Esophagus squamous epithelium (tissue), 5 donors: ENCODE data around the gene ISG20. TPM values are rescaled to one million over a fixed set of nuclear protein-coding genes. Genes with fewer than 3 reads are reported as not detected.

Experiments
- DNase-seq: peaks from one replicate; lab custom pipeline; 2025; lab: John Stamatoyannopoulos, UW
- H3K27ac ChIP-seq, 4 donors: fragments of 200-600 bp; sonication (generic); one replicate each; pipeline ENCODE4 v1.5.1; 2016 to 2019; ENCODE audit warnings: mild to moderate bottlenecking in 1 of 4
- H3K27me3 ChIP-seq, 4 donors: fragments of 200-600 bp; sonication (generic); 1 replicate in 3 of 4; 2 replicates in 1 of 4; pipeline versions ENCODE4 v1.5.1 to v1.6.0; 2017 to 2021; ENCODE audit warnings: antibody characterized with exemption in 1 of 4
- H3K36me3 ChIP-seq, 3 donors: fragments of 200-600 bp; sonication (generic); one replicate each; pipeline ENCODE4 v1.5.1; 2016 to 2019
- H3K4me1 ChIP-seq, 3 donors: fragments of 200-600 bp; sonication (generic); one replicate each; pipeline ENCODE4 v1.5.1; 2017 to 2019
- H3K4me3 ChIP-seq, 4 donors: fragments of 200-600 bp; sonication (generic); 1 replicate in 3 of 4; 2 replicates in 1 of 4; pipeline ENCODE4 v1.5.1; 2016 to 2019; ENCODE audit warnings: mild to moderate bottlenecking in 2 of 4, moderate library complexity in 1 of 4
- H3K9me3 ChIP-seq, 3 donors: fragments of 200-600 bp; sonication (generic); one replicate each; pipeline ENCODE4 v1.5.1; 2016 to 2019
- POLR2A ChIP-seq, 4 donors: fragments of 450-650 bp; IDR thresholded peaks; one replicate each; pipeline ENCODE4 v1.6.1; 2017; ENCODE audit warnings: antibody characterized with exemption in 4 of 4, mild to moderate bottlenecking in 4 of 4, moderate library complexity in 3 of 4
- WGBS, 2 donors: methylation state at CpG; one replicate each; pipeline ENCODE4 v1.1.5; 2018; 5-methylcytosine and 5-hydroxymethylcytosine counted together
- intact Hi-C: fragments of 100-400 bp; cut with DNase I; formaldehyde crosslinking; loops from one replicate; pipeline ENCODE4 v1.15.0; 2022
- total RNA-seq, 4 donors: library from RNA; depleted of rRNA; stranded (reverse); fragments of >200 nt; gene quantifications; one replicate each; pipeline ENCODE4 v1.1.0, GENCODE V29; 2016
- TF ChIP-seq, protein P1 (sequence below), 6 experiments: fragments of 450-650 bp in 4 of 6; fragments of 200-600 bp in 2 of 6; sonication (generic) in 2 of 6; IDR thresholded peaks; one replicate each; pipeline ENCODE4 v1.5.1; 2016 to 2019; ENCODE audit warnings: antibody characterized with exemption in 6 of 6, mild to moderate bottlenecking in 4 of 6, moderate library complexity in 4 of 6
- donor health status: DM: yes; HTN: yes; CAD: no.

Gene ISG20
- total RNA-seq, 4 donors from 2014 or later = 14.0 to 24.1 (median 19.7) TPM

DNA sequence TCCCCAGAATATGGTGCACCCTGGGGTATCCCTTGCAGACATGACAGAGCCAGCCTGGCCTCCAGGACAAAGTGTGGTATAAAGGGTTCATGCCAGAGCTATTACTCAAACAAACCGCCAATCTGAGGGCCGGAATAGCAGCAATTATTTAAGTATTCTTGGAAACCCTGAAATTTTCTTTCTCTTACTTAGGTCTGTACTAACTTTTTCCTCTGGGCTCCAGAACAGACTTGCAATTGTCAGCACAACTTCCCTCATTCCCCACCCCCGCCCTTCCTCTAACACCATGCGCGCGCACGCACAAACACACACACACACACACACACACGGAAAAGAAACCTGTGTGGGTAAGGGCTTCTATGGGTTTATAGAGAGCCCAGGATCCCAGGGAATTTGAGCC, 56.3 kb downstream of the ISG20 start:
- WGBS, 2 donors = 65 to 78% methylated on average over 4 to 6 of the region's 8 CpGs

DNA sequence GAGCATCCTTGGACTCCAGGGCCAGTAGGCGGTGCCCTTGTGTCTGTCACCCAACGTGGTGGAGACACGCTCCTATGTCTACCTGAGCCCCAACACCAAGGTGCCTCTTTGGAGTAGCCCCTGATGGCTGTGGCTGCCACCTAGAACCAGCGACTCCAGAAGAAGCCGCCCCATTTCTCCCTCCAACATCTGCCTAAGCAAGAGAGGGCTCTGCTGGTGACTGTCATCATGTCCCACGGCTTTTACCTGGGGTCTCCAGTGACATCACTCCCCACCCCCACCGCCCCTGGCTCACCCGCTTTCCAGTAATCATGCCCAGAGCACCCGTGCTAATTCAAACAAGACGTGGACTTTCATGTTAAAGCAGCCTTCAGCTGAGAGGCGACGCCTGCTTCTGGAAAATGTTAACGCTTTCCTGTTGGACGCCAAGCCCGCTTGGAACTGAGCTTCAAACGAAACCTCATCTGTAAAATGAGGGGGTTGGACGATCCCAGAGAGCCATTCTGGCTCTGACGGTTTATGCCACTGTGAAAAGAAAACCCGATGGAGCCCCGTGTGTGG, 57.0 kb downstream of the ISG20 start:
- Histone ChIP-seq H3K27ac (no peak overlapping the region), H3K4me3 (no peak overlapping the region), H3K36me3 (no peaks in the 10 kb centered on the region), H3K9me3 (no peaks in the 10 kb centered on the region), H3K27me3 (peaks cover 0 to 12% (median 0%) of the 10 kb centered on the region in 4 donors), H3K4me1 (no peaks in the 10 kb centered on the region)
- no peak for TF ChIP-seq POLR2A (IDR thresholded peaks at IDR 0.05)
- TF ChIP-seq, protein P1, sequence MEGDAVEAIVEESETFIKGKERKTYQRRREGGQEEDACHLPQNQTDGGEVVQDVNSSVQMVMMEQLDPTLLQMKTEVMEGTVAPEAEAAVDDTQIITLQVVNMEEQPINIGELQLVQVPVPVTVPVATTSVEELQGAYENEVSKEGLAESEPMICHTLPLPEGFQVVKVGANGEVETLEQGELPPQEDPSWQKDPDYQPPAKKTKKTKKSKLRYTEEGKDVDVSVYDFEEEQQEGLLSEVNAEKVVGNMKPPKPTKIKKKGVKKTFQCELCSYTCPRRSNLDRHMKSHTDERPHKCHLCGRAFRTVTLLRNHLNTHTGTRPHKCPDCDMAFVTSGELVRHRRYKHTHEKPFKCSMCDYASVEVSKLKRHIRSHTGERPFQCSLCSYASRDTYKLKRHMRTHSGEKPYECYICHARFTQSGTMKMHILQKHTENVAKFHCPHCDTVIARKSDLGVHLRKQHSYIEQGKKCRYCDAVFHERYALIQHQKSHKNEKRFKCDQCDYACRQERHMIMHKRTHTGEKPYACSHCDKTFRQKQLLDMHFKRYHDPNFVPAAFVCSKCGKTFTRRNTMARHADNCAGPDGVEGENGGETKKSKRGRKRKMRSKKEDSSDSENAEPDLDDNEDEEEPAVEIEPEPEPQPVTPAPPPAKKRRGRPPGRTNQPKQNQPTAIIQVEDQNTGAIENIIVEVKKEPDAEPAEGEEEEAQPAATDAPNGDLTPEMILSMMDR (IDR thresholded peaks at IDR 0.05) = no peak
- DNase-seq = no peak
- 64 to 71% methylated on average over 11 to 12 of the region's 20 CpGs for WGBS, 2 donors
- intact Hi-C loops = no loop called here

More for the DNA sequence above, 56.3 kb downstream of the ISG20 start:
- no peaks in the 10 kb centered on the region for H3K4me1 ChIP-seq
- no peak overlapping the region for H3K4me3 ChIP-seq
- no peak for DNase-seq
- H3K9me3 ChIP-seq = no peaks in the 10 kb centered on the region
- peaks cover 0 to 12% (median 0%) of the 10 kb centered on the region in 4 donors for H3K27me3 ChIP-seq
- no peak overlapping the region for H3K27ac ChIP-seq
- H3K36me3 ChIP-seq = no peaks in the 10 kb centered on the region
- intact Hi-C loops = no loop called here
- TF ChIP-seq, protein P1 (IDR thresholded peaks at IDR 0.05) = no peak
- TF ChIP-seq POLR2A (IDR thresholded peaks at IDR 0.05) = no peak

DNA sequence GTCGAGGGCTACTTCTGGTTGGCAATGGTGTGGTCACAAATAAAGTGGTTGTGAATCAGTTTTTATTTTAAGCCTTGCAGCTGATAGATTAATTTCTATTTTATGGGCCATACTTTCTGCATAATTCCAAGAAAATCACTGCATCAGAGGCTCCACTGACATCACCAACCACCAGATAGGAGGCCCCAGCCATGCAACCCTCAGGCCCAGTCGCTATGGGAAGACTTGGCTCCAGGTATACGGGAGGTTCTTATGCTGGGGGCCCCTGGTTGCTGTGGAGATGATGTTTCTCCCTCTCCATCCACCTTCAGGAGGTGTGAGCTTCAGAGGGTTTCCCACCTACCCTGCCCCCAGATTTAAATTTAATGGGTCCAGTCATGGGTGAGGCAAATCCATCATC, 57.4 kb downstream of the ISG20 start:
- Histone ChIP-seq H3K27ac (no peak overlapping the region), H3K9me3 (no peaks in the 10 kb centered on the region), H3K36me3 (no peaks in the 10 kb centered on the region), H3K27me3 (peaks cover 0 to 12% (median 0%) of the 10 kb centered on the region in 4 donors), H3K4me3 (no peak overlapping the region), H3K4me1 (no peaks in the 10 kb centered on the region)
- TF ChIP-seq, protein P1 (IDR thresholded peaks at IDR 0.05) = no peak
- TF ChIP-seq POLR2A (IDR thresholded peaks at IDR 0.05) = no peak
- DNase-seq = no peak
- WGBS, 2 donors = 74 to 84% methylated on average over 3 of the region's 3 CpGs
- intact Hi-C loops = no loop called here

DNA sequence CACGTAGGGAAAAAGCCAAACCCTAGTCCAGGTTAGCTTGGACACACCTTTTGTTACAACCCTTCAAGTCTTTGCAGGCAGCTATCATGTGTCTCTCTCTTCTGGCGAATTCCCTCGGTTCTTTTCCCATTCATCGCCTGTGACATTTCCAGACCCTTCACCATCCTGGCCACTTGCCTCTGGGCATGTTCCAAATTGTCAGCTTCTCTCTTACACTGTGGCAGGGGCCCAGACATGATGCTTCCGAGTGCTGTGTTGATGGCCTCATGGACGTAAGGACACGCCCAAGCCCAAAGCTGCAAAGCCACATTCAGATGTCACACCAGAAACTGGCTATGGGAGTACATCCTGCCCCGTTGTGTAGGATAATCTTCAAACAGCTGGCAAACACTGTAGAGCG, 58.5 kb downstream of the ISG20 start:
- H3K36me3 ChIP-seq = no peaks in the 10 kb centered on the region
- peaks cover 0 to 8% (median 0%) of the 10 kb centered on the region in 4 donors for H3K27me3 ChIP-seq
- 42 to 50% methylated on average over 8 to 9 of the region's 9 CpGs for WGBS, 2 donors
- TF ChIP-seq POLR2A (IDR thresholded peaks at IDR 0.05) = no peak
- TF ChIP-seq, protein P1 (IDR thresholded peaks at IDR 0.05) = no peak
- DNase-seq = no peak
- no peak overlapping the region for H3K4me3 ChIP-seq
- H3K27ac ChIP-seq = no peak overlapping the region
- H3K4me1 ChIP-seq = no peaks in the 10 kb centered on the region
- intact Hi-C loops = no loop called here
- H3K9me3 ChIP-seq = no peaks in the 10 kb centered on the region

DNA sequence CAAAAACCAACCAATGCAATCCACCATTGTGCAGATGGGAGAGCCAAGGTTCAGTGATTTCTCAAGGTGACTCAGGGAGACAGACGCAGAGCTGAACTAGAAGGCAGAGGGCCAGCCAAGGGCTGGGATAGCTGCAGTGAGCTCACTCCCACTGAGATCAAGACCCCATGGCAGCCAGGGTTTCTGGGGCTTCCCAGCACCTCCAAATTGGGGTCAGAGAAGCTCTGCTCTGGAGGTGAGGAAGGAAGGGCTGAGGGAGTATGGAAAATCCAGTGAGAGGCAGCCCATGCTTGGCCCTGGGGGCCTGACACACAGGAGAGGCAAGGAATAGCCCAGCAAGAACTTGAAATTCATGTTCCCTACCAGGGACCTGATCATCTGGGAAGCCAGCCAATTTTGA, 61.0 kb downstream of the ISG20 start:
- no peak for DNase-seq
- Histone ChIP-seq H3K4me3 (no peak overlapping the region), H3K36me3 (no peaks in the 10 kb centered on the region), H3K9me3 (no peaks in the 10 kb centered on the region), H3K4me1 (peaks cover 0 to 3% (median 3%) of the 10 kb centered on the region in 3 donors), H3K27me3 (peaks cover 0 to 8% (median 0%) of the 10 kb centered on the region in 4 donors), H3K27ac (no peak overlapping the region)
- WGBS, 2 donors = 88% methylated on average over 1 of the region's 1 CpG; no CpG with 5 or more reads in 1 of the 2 donors
- intact Hi-C loops = no loop called here
- no peak for TF ChIP-seq POLR2A (IDR thresholded peaks at IDR 0.05)
- TF ChIP-seq, protein P1 (IDR thresholded peaks at IDR 0.05) = no peak
